DOHH2 (cell line): ENCODE measurements around the gene MYH11.

Source experiments
- EZH2phosphoT487 ChIP-seq: fragments of 200-600 bp; sonication (generic); IDR thresholded peaks from 2 replicates; pipeline ENCODE4 v1.6.1; 2017; ENCODE audit warnings: borderline replicate concordance, mild to moderate bottlenecking, antibody characterized with exemption, low read length, moderate library complexity, mixed read lengths
- TF ChIP-seq, protein P1 (sequence below): fragments of 200-600 bp; sonication (generic); IDR thresholded peaks from one replicate; pipeline ENCODE4 v1.5.1; 2014; ENCODE audit warnings: antibody characterized with exemption, mild to moderate bottlenecking, low read depth, low read length; ENCODE audit not compliant: poor library complexity, severe bottlenecking

DNA sequence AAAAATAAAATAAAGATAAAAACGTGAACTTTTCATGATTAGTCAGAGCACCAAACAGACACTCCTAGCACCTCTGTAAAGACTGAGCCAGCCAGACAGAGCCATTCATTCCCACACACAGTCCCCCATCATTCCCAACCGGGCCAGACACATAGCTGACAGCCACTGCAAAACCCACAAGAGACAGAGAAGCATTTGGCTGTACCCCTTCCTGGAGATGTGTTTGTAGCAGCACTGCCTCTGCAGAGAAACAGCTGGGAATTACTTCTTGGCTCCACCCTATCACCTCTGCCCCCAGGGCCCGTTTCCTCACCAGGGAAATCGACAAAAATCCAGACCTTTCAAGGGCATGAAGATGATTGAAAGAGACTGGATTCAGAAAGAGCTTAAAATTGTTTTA lies 46.4 kb downstream of the MYH11 start:
- TF ChIP-seq, protein P1, sequence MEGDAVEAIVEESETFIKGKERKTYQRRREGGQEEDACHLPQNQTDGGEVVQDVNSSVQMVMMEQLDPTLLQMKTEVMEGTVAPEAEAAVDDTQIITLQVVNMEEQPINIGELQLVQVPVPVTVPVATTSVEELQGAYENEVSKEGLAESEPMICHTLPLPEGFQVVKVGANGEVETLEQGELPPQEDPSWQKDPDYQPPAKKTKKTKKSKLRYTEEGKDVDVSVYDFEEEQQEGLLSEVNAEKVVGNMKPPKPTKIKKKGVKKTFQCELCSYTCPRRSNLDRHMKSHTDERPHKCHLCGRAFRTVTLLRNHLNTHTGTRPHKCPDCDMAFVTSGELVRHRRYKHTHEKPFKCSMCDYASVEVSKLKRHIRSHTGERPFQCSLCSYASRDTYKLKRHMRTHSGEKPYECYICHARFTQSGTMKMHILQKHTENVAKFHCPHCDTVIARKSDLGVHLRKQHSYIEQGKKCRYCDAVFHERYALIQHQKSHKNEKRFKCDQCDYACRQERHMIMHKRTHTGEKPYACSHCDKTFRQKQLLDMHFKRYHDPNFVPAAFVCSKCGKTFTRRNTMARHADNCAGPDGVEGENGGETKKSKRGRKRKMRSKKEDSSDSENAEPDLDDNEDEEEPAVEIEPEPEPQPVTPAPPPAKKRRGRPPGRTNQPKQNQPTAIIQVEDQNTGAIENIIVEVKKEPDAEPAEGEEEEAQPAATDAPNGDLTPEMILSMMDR = no peak
- no peak for TF ChIP-seq EZH2phosphoT487
